Activated naive CD4-positive, alpha-beta T cell treated with anti-CD3 and anti-CD28 coated beads, Interleukin-2, amount 50 U/mL, for 72 hours (primary cell): Measurements from ENCODE around the gene CCDC85A. TPM values are rescaled to one million over a fixed set of nuclear protein-coding genes. Genes with fewer than 3 reads are reported as not detected.

Experiments used
- ATAC-seq, 2 donors: fragments of 150-1000 bp; cut with Tn5 transposase; 2 replicates each; pipeline ENCODE4 v1.10.0; 2021; ENCODE audit warnings: mild to moderate bottlenecking in 2 of 2, moderate library complexity in 2 of 2
- DNase-seq, 2 donors: peaks; one replicate each; pipeline ENCODE4 v3.0.0; 2021 to 2022; ENCODE audit warnings: low spot score in 2 of 2
- H3K27ac Mint-ChIP-seq, 2 donors: one replicate each; pipeline ENCODE4 v1.8.0; 2022; ENCODE audit warnings: mild to moderate bottlenecking in 2 of 2, mixed read lengths in 2 of 2
- H3K36me3 Mint-ChIP-seq, 2 donors: one replicate each; pipeline ENCODE4 v1.8.0; 2022; ENCODE audit warnings: mixed read lengths in 2 of 2
- H3K9me3 Mint-ChIP-seq, 2 donors: one replicate each; pipeline ENCODE4 v1.8.0; 2022; ENCODE audit warnings: mixed read lengths in 2 of 2
- total RNA-seq, 2 donors: library from RNA; stranded (reverse); gene quantifications; one replicate each; pipeline ENCODE4 v1.2.3, GENCODE V29; 2022

Gene CCDC85A
- total RNA-seq, 2 donors from 2014 or later, result not detected

GRCh38 chr2:56215911-56216310 lies 32.1 kb downstream of the CCDC85A start:
- ATAC-seq (no peak), DNase-seq (no peak)
- Mint-ChIP-seq H3K36me3 (peaks cover 0 to 5% of the 10 kb centered on the region in 2 donors), H3K27ac (no peak overlapping the region), H3K9me3 (peaks cover 0 to 10% of the 10 kb centered on the region in 2 donors)

- ATAC-seq, result no peak
- Mint-ChIP-seq H3K9me3 (peaks cover 0 to 5% of the 10 kb centered on the region in 2 donors), H3K36me3 (peaks cover 0 to 5% of the 10 kb centered on the region in 2 donors)
Measured at GRCh38 chr2:56217106-56217505, 33.3 kb downstream of the CCDC85A start.

GRCh38 chr2:56222481-56222880 lies 38.7 kb downstream of the CCDC85A start:
- Mint-ChIP-seq H3K9me3 (no peaks in the 10 kb centered on the region), H3K27ac (no peak overlapping the region), H3K36me3 (peaks cover 0 to 5% of the 10 kb centered on the region in 2 donors)
- no peak for ATAC-seq
- no peak for DNase-seq

More at GRCh38 chr2:56217106-56217505, 33.3 kb downstream of the CCDC85A start:
- DNase-seq, result no peak
- no peak overlapping the region for H3K27ac Mint-ChIP-seq

- Mint-ChIP-seq H3K36me3 (peaks cover 0 to 3% of the 10 kb centered on the region in 2 donors), H3K27ac (no peak overlapping the region), H3K9me3 (no peaks in the 10 kb centered on the region)
- DNase-seq, result no peak
- ATAC-seq, result no peak
Measured at GRCh38 chr2:56224316-56224715, 40.5 kb downstream of the CCDC85A start.

- DNase-seq, result no peak
- Mint-ChIP-seq H3K36me3 (no peaks in the 10 kb centered on the region), H3K9me3 (peaks cover 3 to 12% of the 10 kb centered on the region in 2 donors), H3K27ac (no peak overlapping the region)
- ATAC-seq, result no peak
Measured at GRCh38 chr2:56227811-56228210, 44.0 kb downstream of the CCDC85A start.

GRCh38 chr2:56229397-56230060 lies 45.7 kb downstream of the CCDC85A start:
- Mint-ChIP-seq H3K27ac (no peak overlapping the region), H3K36me3 (no peaks in the 10 kb centered on the region), H3K9me3 (peaks cover 6 to 15% of the 10 kb centered on the region in 2 donors)
- DNase-seq (no peak), ATAC-seq (no peak)

GRCh38 chr2:56230156-56230555 lies 46.4 kb downstream of the CCDC85A start:
- ATAC-seq, result no peak
- Mint-ChIP-seq H3K27ac (no peak overlapping the region), H3K9me3 (peaks cover 6 to 15% of the 10 kb centered on the region in 2 donors), H3K36me3 (no peaks in the 10 kb centered on the region)
- DNase-seq, result no peak

- no peaks in the 10 kb centered on the region for H3K36me3 Mint-ChIP-seq
- ATAC-seq (no peak), DNase-seq (no peak)
- H3K9me3 Mint-ChIP-seq, result peaks cover 6 to 15% of the 10 kb centered on the region in 2 donors
- no peak overlapping the region for H3K27ac Mint-ChIP-seq
Measured at GRCh38 chr2:56231361-56231760, 47.6 kb downstream of the CCDC85A start.

GRCh38 chr2:56232912-56233311 lies 49.1 kb downstream of the CCDC85A start:
- Mint-ChIP-seq H3K27ac (no peak overlapping the region), H3K36me3 (no peaks in the 10 kb centered on the region), H3K9me3 (peaks cover 6 to 15% of the 10 kb centered on the region in 2 donors)
- no peak for ATAC-seq
- DNase-seq, result no peak

GRCh38 chr2:56234241-56234640 lies 50.5 kb downstream of the CCDC85A start:
- ATAC-seq, result no peak
- H3K27ac Mint-ChIP-seq, result no peak overlapping the region

GRCh38 chr2:56239030-56239429 lies 55.2 kb downstream of the CCDC85A start:
- ATAC-seq, result no peak
- peaks cover 10 to 16% of the 10 kb centered on the region in 2 donors for H3K9me3 Mint-ChIP-seq
- H3K36me3 Mint-ChIP-seq, result no peaks in the 10 kb centered on the region

More at GRCh38 chr2:56234241-56234640, 50.5 kb downstream of the CCDC85A start:
- Mint-ChIP-seq H3K9me3 (peaks cover 6 to 15% of the 10 kb centered on the region in 2 donors), H3K36me3 (no peaks in the 10 kb centered on the region)
- DNase-seq, result no peak

GRCh38 chr2:56239437-56239836 lies 55.6 kb downstream of the CCDC85A start:
- ATAC-seq (no peak), DNase-seq (no peak)
- peaks cover 10 to 19% of the 10 kb centered on the region in 2 donors for H3K9me3 Mint-ChIP-seq
- no peaks in the 10 kb centered on the region for H3K36me3 Mint-ChIP-seq
- H3K27ac Mint-ChIP-seq, result no peak overlapping the region

More at GRCh38 chr2:56239030-56239429, 55.2 kb downstream of the CCDC85A start:
- H3K27ac Mint-ChIP-seq, result no peak overlapping the region
- no peak for DNase-seq

GRCh38 chr2:56240210-56240609 lies 56.4 kb downstream of the CCDC85A start:
- ATAC-seq (no peak), DNase-seq (no peak)
- Mint-ChIP-seq H3K27ac (no peak overlapping the region), H3K36me3 (no peaks in the 10 kb centered on the region), H3K9me3 (peaks cover 10 to 19% of the 10 kb centered on the region in 2 donors)

- H3K27ac Mint-ChIP-seq, result no peak overlapping the region
- H3K9me3 Mint-ChIP-seq, result peaks cover 13 to 19% of the 10 kb centered on the region in 2 donors
- ATAC-seq (no peak), DNase-seq (no peak)
- H3K36me3 Mint-ChIP-seq, result no peaks in the 10 kb centered on the region
Measured at GRCh38 chr2:56244506-56244905, 60.7 kb downstream of the CCDC85A start.

GRCh38 chr2:56244911-56245530 lies 61.2 kb downstream of the CCDC85A start:
- no peak for ATAC-seq
- H3K36me3 Mint-ChIP-seq, result no peaks in the 10 kb centered on the region
- peaks cover 13 to 17% of the 10 kb centered on the region in 2 donors for H3K9me3 Mint-ChIP-seq
- no peak for DNase-seq
- H3K27ac Mint-ChIP-seq, result no peak overlapping the region

GRCh38 chr2:56248965-56249742 lies 65.4 kb downstream of the CCDC85A start:
- H3K36me3 Mint-ChIP-seq, result no peaks in the 10 kb centered on the region
- H3K9me3 Mint-ChIP-seq, result peaks cover 2 to 3% of the 10 kb centered on the region in 2 donors
- ATAC-seq (no peak), DNase-seq (no peak)
- H3K27ac Mint-ChIP-seq, result no peak overlapping the region

- Mint-ChIP-seq H3K27ac (no peak overlapping the region), H3K9me3 (peaks cover 3 to 5% of the 10 kb centered on the region in 2 donors), H3K36me3 (no peaks in the 10 kb centered on the region)
- ATAC-seq (no peak), DNase-seq (no peak)
Measured at GRCh38 chr2:56250153-56250729, 66.5 kb downstream of the CCDC85A start.
